Fibroblast of pulmonary artery (primary cell): Measurements from ENCODE around the gene KRT8.

Source experiments
- DNase-seq: peaks from one replicate; pipeline ENCODE4 v3.0.0-alpha.2; 2010; ENCODE audit warnings: low read depth
- H3K4me3 ChIP-seq: replicated peaks from 2 replicates; pipeline ENCODE4 v1.5.1; 2011; ENCODE audit warnings: low read depth, mild to moderate bottlenecking, control low read depth, low read length, moderate library complexity
- TF ChIP-seq, protein P1 (sequence below): IDR thresholded peaks from 2 replicates; pipeline ENCODE4 v1.5.1; 2011; ENCODE audit warnings: mild to moderate bottlenecking, control low read depth, low read length, inconsistent platforms; ENCODE audit errors: missing control alignments

The KRT8 gene

DNA sequence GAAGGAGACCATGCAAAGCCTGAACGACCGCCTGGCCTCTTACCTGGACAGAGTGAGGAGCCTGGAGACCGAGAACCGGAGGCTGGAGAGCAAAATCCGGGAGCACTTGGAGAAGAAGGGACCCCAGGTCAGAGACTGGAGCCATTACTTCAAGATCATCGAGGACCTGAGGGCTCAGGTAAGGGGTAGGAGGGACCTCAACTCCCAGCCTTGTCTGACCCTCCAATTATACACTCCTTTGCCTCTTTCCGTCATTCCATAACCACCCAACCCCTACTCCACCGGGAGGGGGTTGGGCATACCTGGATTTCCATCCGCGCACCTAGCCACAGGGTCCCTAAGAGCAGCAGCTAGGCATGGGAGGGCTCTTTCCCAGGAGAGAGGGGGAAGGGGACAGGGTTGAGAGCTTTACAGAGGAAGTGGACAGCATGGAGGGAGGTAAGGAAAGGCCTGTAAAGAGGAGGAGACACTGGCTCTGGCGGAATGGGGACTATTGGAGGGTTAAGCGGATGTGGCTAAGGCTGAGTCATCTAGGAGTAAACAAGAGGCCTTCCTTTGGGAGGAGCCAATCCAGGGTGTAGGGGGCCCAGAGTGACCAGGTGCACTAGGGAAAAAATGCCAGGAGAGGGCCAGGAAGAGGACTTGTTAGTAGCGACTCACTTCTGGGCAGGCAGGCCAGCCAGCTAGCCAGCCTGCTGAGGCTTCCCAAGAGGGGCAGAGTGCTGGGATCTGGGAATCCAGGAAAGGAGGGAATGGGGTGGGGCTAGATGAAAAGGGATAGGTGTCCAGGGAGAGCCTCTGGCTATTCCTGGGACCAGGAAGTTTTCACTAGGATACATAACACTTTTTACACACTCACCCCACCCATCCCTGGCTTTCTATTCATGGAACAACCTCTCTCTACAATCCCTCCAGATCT lies 44.8 kb upstream of the KRT8 start:
- peak overlapping the region; percentile 93 for H3K4me3 ChIP-seq
- DNase-seq: peak; percentile 94
- TF ChIP-seq, protein P1, sequence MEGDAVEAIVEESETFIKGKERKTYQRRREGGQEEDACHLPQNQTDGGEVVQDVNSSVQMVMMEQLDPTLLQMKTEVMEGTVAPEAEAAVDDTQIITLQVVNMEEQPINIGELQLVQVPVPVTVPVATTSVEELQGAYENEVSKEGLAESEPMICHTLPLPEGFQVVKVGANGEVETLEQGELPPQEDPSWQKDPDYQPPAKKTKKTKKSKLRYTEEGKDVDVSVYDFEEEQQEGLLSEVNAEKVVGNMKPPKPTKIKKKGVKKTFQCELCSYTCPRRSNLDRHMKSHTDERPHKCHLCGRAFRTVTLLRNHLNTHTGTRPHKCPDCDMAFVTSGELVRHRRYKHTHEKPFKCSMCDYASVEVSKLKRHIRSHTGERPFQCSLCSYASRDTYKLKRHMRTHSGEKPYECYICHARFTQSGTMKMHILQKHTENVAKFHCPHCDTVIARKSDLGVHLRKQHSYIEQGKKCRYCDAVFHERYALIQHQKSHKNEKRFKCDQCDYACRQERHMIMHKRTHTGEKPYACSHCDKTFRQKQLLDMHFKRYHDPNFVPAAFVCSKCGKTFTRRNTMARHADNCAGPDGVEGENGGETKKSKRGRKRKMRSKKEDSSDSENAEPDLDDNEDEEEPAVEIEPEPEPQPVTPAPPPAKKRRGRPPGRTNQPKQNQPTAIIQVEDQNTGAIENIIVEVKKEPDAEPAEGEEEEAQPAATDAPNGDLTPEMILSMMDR: no peak

DNA sequence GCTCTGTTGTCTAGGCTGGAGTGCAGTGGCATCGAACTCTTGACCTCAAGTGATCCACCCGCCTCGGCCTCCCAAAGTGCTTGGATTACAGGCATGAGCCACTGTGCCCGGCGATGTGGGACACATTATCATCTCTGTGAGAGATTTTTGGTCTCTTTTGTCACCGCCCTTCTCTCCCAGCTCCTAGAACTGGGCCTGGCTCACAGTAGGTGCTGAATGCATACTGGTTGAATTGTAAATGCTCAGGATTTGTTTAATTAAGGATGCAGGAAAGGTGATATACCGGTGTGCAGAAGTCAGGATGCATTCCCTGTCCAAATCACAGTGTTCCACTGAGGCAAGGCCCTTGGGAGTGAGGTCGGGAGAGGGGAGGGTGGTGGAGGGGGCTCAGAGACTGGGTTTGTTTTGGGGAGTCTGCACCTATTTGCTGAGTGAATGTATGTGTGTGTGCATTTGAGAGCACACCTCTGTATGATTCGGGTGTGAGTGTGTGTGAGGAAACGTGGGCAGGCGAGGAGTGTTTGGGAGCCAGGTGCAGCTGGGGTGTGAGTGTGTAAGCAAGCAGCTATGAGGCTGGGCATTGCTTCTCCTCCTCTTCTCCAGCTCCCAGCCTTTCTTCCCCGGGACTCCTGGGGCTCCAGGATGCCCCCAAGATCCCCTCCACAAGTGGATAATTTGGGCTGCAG lies 43.0 kb upstream of the KRT8 start:
- TF ChIP-seq, protein P1: no peak
- peak overlapping the region; percentile 93 for H3K4me3 ChIP-seq
- no peak for DNase-seq

DNA sequence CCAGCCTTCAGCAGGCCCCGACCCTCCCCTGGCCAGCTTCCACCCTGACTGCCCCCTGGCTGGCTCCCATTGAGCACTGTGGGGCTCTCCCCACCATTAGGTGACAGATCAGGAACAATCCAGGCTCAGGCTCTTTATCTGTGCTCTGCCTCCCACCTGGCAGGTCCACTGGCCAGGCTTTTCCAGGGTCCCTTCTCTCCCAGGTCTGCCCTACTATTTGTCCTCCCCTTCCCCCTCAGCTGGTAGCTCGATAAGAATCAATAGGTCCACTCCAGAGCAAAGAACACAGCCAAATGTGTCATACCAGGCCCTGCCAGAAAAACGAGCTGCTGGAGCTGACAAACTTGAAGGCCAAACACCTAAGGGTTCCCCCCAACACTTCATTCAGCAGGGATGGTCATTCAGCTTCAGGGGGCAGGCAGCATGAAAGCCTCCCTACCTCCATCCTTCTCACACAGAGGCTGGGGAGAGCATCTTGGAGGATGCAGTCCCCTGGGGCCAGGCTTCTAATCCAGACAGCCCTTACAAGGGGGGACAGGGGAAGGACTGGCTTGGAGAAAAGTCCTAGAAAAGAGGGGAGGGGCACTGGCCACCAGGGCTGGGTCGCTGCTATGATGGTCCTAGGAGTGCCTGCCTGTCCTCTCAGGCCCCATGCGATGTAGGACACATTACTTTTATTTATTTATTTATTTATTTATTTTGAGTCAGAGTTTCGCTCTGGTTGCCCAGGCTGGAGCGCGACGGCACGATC lies 42.1 kb upstream of the KRT8 start:
- TF ChIP-seq, protein P1: no peak
- no peak overlapping the region for H3K4me3 ChIP-seq
- no peak for DNase-seq

DNA sequence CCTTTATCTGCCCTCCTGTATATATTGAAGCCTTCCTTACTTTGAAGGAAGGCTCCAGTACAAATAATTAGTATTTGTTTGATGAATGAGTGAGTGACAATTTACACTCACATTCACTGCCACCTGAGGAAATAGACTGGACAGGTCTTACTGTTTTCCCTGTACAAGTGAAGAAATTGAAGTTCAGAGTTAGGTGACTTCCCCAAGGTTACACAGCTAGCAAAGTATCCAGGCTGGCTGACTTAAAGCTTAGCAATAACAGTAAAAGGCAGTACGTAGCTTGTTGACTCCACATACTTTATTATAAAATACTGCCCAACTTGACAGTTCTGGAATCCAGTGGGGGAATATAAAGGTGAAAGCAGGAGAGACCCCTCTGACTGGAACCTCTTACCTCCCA lies 41.5 kb upstream of the KRT8 start:
- TF ChIP-seq, protein P1: no peak
- H3K4me3 ChIP-seq: no peak overlapping the region
- DNase-seq: no peak

DNA sequence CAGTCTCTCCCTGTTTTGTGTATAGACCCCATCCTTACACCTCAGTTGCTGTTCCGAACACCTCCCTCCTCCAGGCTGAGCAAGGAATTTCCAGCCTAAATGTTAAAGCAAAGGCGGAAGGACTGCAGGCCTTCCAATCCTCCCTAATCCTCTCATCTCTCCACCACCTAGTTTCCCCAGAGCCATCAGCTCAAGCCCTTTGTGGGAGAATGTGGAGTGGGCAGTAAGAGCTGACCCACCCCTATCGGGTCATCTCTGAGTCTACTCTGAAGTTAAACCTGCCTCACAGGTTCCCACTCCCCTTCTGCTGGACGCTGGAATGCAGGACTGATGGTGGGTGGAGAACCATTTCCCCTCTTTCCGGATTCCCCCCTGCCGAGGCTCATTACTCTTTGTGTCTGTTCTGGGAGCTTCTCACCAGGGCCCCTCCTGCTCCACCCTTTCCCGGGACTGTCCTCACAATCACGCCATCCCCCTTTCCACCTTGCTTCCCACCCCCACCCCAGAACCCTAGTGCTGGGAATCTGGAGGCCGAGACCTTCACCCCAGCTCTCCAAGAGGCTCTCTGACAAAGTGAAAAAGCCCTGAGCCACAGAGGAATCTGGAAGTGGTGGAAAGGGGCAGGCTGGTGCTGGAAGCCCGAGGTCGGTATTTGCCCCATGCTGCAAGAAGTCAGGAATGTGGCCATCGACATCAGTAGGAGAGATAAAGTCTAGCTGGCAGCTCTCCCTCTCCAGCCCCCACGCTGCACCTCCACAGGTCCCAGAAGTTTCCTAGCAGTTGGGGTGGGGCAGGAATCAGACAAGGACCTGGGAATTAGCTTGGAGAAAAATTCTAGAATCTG lies 40.7 kb upstream of the KRT8 start:
- peak overlapping the region; percentile 19 for H3K4me3 ChIP-seq
- DNase-seq: peak; percentile 84
- TF ChIP-seq, protein P1: no peak
